K562 (cell line): Measurements from ENCODE around the gene SOX6. TPM values are rescaled to one million over a fixed set of nuclear protein-coding genes. Genes with fewer than 3 reads are reported as not detected.

ENCODE experiments used
- ATF1 ChIP-seq, 2 experiments: fragments of 450-650 bp in 1 of 2; IDR thresholded peaks; 2 replicates each; pipeline ENCODE4 v1.6.1; 2016; ENCODE audit warnings: missing compliant biosample characterization in 1 of 2, missing genetic modification characterization in 1 of 2
- BRD4 ChIP-seq: fragments of 200-600 bp; sonication (generic); IDR thresholded peaks from 2 replicates; pipeline ENCODE4 v1.6.1; 2017; ENCODE audit warnings: inconsistent platforms
- CBFA2T3 ChIP-seq: fragments of 450-650 bp; IDR thresholded peaks from 2 replicates; pipeline ENCODE4 v1.6.1; 2017
- CBX3 ChIP-seq, 2 experiments: IDR thresholded peaks; 1 replicate in 1 of 2; 2 replicates in 1 of 2; pipeline ENCODE4 v1.6.1; 2012; ENCODE audit warnings: inconsistent platforms in 2 of 2, low read length in 2 of 2, borderline replicate concordance in 1 of 2, control low read depth in 1 of 2
- CCAR2 ChIP-seq: fragments of 200-400 bp; formaldehyde crosslinking; IDR thresholded peaks from 2 replicates; pipeline ENCODE4 v1.6.1; 2017; ENCODE audit warnings: mild to moderate bottlenecking, low read depth, low read length
- EP300 ChIP-seq: IDR thresholded peaks from 2 replicates; pipeline ENCODE4 v1.6.1; 2012; ENCODE audit warnings: low read length, improper control_type of control experiment
- FOXJ2 ChIP-seq: fragments of 200-800 bp; sonication (Bioruptor generic); IDR thresholded peaks from 2 replicates; pipeline ENCODE4 v1.6.1; 2016; ENCODE audit warnings: missing genetic modification characterization, missing compliant biosample characterization
- FOXK2 ChIP-seq, 2 experiments: fragments of 450-650 bp; IDR thresholded peaks in 1 of 2; conservative IDR thresholded peaks in 1 of 2; 2 replicates each; pipeline ENCODE4 v1.6.1; 2016; ENCODE audit warnings: low read depth in 2 of 2, mild to moderate bottlenecking in 1 of 2
- MAFK ChIP-seq: IDR thresholded peaks from 2 replicates; pipeline ENCODE4 v1.6.1; 2011; ENCODE audit warnings: low read length, improper control_type of control experiment
- MAZ ChIP-seq, 2 experiments: fragments of 450-650 bp in 1 of 2; sonication (generic) in 1 of 2; formaldehyde crosslinking; IDR thresholded peaks in 1 of 2; conservative IDR thresholded peaks in 1 of 2; 2 replicates each; pipeline versions ENCODE4 v1.4.0 to v1.5.0; 2020; ENCODE audit warnings: mild to moderate bottlenecking in 1 of 2, missing genetic modification reagents in 1 of 2
- NR1H2 ChIP-seq: sonication (generic); formaldehyde crosslinking; IDR thresholded peaks from 2 replicates; pipeline ENCODE4 v1.4.0; 2020; ENCODE audit warnings: mild to moderate bottlenecking, missing genetic modification reagents
- PML ChIP-seq: IDR thresholded peaks from 2 replicates; pipeline ENCODE4 v1.6.1; 2012; ENCODE audit warnings: low read length, inconsistent platforms
- POLR2B ChIP-seq: fragments of 450-650 bp; IDR thresholded peaks from 2 replicates; pipeline ENCODE4 v1.6.1; 2018; ENCODE audit warnings: low read depth; ENCODE audit not compliant: partially characterized antibody
- POLR2G ChIP-seq: fragments of 200-400 bp; formaldehyde crosslinking; IDR thresholded peaks from 2 replicates; pipeline ENCODE4 v1.6.1; 2017; ENCODE audit warnings: low read depth, mild to moderate bottlenecking, antibody characterized with exemption, low read length, moderate library complexity
- RUNX1 ChIP-seq: sonication (generic); IDR thresholded peaks from 2 replicates; pipeline ENCODE4 v1.6.1; 2016; ENCODE audit warnings: antibody characterized with exemption, low read depth
- SIX5 ChIP-seq, 2 experiments: IDR thresholded peaks; 2 replicates each; pipeline ENCODE4 v1.6.1; 2011; ENCODE audit warnings: low read length in 2 of 2, borderline replicate concordance in 1 of 2, low read depth in 1 of 2, mild to moderate bottlenecking in 1 of 2, moderate library complexity in 1 of 2; ENCODE audit not compliant: insufficient read depth in 1 of 2
- SMAD4 ChIP-seq: fragments of 250-450 bp; sonication (Bioruptor Pico); conservative IDR thresholded peaks from 2 replicates; pipeline ENCODE4 v1.8.0; 2021; ENCODE audit warnings: inconsistent platforms, mild to moderate bottlenecking, moderate library complexity
- SUPT5H ChIP-seq: fragments of 450-650 bp; IDR thresholded peaks from 2 replicates; pipeline ENCODE4 v1.6.1; 2016
- TBL1XR1 ChIP-seq, 2 experiments: IDR thresholded peaks; 2 replicates each; pipeline ENCODE4 v1.6.1; 2012; ENCODE audit warnings: improper control_type of control experiment in 2 of 2, low read length in 2 of 2, mild to moderate bottlenecking in 1 of 2
- TOE1 ChIP-seq, 2 experiments: fragments of 450-650 bp in 1 of 2; sonication (generic) in 1 of 2; formaldehyde crosslinking in 1 of 2; IDR thresholded peaks; 2 replicates each; pipeline versions ENCODE4 v1.7.1 to v1.8.0; 2016 to 2022; ENCODE audit warnings: borderline replicate concordance in 2 of 2, mild to moderate bottlenecking in 2 of 2, antibody characterized with exemption in 1 of 2, inconsistent platforms in 1 of 2, low read depth in 1 of 2, missing genetic modification reagents in 1 of 2, moderate library complexity in 1 of 2
- ZNF780A ChIP-seq: fragments of 250-450 bp; sonication (Bioruptor Pico); IDR thresholded peaks from 2 replicates; pipeline ENCODE4 v1.5.0; 2021; ENCODE audit warnings: mild to moderate bottlenecking
- polyA plus RNA-seq, 8 experiments: library from polyadenylated mRNA; depleted of rRNA in 4 of 8; stranded (reverse) in 5 of 8; unstranded in 3 of 8; fragments of >200 nt; fragmentation: Nextera tagmentation in 2 of 8; fragmentation: Illumina TruSeq in 1 of 8; extraction: Ambion mirVana in 2 of 8; extraction: Trizol in 1 of 8; gene quantifications; 2 replicates each; pipeline versions ENCODE4 v1.2.1 to v1.2.3, GENCODE V29; 2011 to 2014; ENCODE audit warnings: inconsistent platforms in 1 of 8, missing spikeins in 1 of 8
- total RNA-seq, 7 experiments: library from RNA; depleted of rRNA in 6 of 7; stranded (reverse); fragments of >200 nt in 6 of 7; fragmentation: Illumina TruSeq in 2 of 7; extraction: Trizol in 2 of 7; gene quantifications; 2 replicates each; pipeline versions ENCODE4 v1.2.1 to v1.2.3, GENCODE V29; 2011 to 2021; ENCODE audit warnings: low replicate concordance in 1 of 7
- TF ChIP-seq, protein P1 (sequence below): fragments of 450-650 bp; IDR thresholded peaks from 2 replicates; pipeline ENCODE4 v1.6.1; 2017; ENCODE audit warnings: antibody characterized with exemption, mild to moderate bottlenecking
- TF ChIP-seq, protein P2 (sequence below), 2 experiments: fragments of 200-800 bp in 1 of 2; sonication (Bioruptor generic) in 1 of 2; sonication (generic) in 1 of 2; formaldehyde crosslinking in 1 of 2; IDR thresholded peaks in 1 of 2; conservative IDR thresholded peaks in 1 of 2; 2 replicates each; pipeline versions ENCODE4 v1.5.0 to v1.6.1; 2016 to 2020; ENCODE audit warnings: missing compliant biosample characterization in 1 of 2, missing genetic modification characterization in 1 of 2, missing genetic modification reagents in 1 of 2

The SOX6 gene
- total and polyA plus RNA-seq, 9 of the 15 experiments (the other 6 are each of a cell fraction or from before 2014, with no cell fraction given) = 0.89 to 8.7 (median 5.7) TPM

DNA sequence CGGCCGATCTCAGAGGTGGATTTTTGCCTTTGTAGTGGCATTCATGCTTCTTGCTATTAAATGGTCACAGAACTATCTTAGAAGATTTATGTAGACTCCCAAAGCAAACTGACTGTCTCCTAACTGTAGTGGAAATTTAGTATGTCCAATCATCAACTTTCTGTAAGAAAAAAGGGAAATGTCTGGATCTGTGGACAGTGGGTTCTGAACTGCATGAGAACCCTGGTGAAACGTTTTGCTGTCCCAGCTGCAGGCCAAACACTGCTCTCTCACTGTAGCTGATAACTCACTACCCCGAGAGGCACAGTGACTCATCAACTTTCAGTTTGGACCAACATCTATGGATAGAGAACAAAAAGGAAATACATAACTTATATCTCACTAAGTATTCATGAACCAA lies 387.1 kb downstream of the SOX6 start (continued):
- TF ChIP-seq MAZ (CRISPR knock-in tag; conservative IDR thresholded peaks at IDR 0.05 in 1 of 2, IDR thresholded peaks at IDR 0.05 in 1 of 2) = 0 out of 4 replicates have a peak, but pooled peaks of 1 of the 2 experiments have one; percentile 16
- TF ChIP-seq PML = no peak
- peak in 1 of 2 experiments; percentile 41; a peak in 1 of 4 replicates for TF ChIP-seq FOXK2 (conservative IDR thresholded peaks at IDR 0.05 in 1 of 2, IDR thresholded peaks at IDR 0.05 in 1 of 2; ENCODE audit: low read depth in 2 of 2)
- TF ChIP-seq SIX5 (IDR thresholded peaks at IDR 0.05; ENCODE audit: borderline replicate concordance in 1 of 2, insufficient read depth in 1 of 2, low read depth in 1 of 2, low read length in 2 of 2) = no peak
- peak; percentile 68 for TF ChIP-seq POLR2B
- TF ChIP-seq MAFK = peak; percentile 93
- TF ChIP-seq SMAD4 (CRISPR knock-in tag) = peak; percentile 9
- peak in 1 of 2 experiments; percentile 64; a peak in 1 of 3 replicates for TF ChIP-seq CBX3 (IDR thresholded peaks at IDR 0.05; ENCODE audit: borderline replicate concordance in 1 of 2, low read length in 2 of 2)
- peak; percentile 68 for TF ChIP-seq SUPT5H
- TF ChIP-seq BRD4 = peak; percentile 55; the same call in 1 of the 2 replicates
- TF ChIP-seq NR1H2 (CRISPR knock-in tag) = no peak
- TF ChIP-seq, protein P1, sequence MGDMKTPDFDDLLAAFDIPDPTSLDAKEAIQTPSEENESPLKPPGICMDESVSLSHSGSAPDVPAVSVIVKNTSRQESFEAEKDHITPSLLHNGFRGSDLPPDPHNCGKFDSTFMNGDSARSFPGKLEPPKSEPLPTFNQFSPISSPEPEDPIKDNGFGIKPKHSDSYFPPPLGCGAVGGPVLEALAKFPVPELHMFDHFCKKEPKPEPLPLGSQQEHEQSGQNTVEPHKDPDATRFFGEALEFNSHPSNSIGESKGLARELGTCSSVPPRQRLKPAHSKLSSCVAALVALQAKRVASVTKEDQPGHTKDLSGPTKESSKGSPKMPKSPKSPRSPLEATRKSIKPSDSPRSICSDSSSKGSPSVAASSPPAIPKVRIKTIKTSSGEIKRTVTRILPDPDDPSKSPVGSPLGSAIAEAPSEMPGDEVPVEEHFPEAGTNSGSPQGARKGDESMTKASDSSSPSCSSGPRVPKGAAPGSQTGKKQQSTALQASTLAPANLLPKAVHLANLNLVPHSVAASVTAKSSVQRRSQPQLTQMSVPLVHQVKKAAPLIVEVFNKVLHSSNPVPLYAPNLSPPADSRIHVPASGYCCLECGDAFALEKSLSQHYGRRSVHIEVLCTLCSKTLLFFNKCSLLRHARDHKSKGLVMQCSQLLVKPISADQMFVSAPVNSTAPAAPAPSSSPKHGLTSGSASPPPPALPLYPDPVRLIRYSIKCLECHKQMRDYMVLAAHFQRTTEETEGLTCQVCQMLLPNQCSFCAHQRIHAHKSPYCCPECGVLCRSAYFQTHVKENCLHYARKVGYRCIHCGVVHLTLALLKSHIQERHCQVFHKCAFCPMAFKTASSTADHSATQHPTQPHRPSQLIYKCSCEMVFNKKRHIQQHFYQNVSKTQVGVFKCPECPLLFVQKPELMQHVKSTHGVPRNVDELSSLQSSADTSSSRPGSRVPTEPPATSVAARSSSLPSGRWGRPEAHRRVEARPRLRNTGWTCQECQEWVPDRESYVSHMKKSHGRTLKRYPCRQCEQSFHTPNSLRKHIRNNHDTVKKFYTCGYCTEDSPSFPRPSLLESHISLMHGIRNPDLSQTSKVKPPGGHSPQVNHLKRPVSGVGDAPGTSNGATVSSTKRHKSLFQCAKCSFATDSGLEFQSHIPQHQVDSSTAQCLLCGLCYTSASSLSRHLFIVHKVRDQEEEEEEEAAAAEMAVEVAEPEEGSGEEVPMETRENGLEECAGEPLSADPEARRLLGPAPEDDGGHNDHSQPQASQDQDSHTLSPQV = peak; percentile 87; the same call in 1 of the 2 replicates
- TF ChIP-seq CBFA2T3 = peak; percentile 48; the same call in 1 of the 2 replicates
- TF ChIP-seq TBL1XR1 (IDR thresholded peaks at IDR 0.05; ENCODE audit: low read length in 2 of 2) = 0 out of 4 replicates have a peak, but pooled peaks of 1 of the 2 experiments have one; percentile 7
- TF ChIP-seq EP300 = peak; percentile 61; the same call in 1 of the 2 replicates
- 0 out of 2 replicates have a peak, but pooled peaks have one; percentile 15 for TF ChIP-seq TOE1 (IDR thresholded peaks at IDR 0.05; ENCODE audit: borderline replicate concordance)
- TF ChIP-seq TOE1 (CRISPR knock-in tag; IDR thresholded peaks at IDR 0.05; ENCODE audit: borderline replicate concordance, low read depth) = no peak
- no peak for TF ChIP-seq RUNX1
- TF ChIP-seq ATF1 (CRISPR knock-in tag; IDR thresholded peaks at IDR 0.05) = no peak
- TF ChIP-seq ATF1 (tag; IDR thresholded peaks at IDR 0.05) = peak; percentile 37
- TF ChIP-seq, protein P2, sequence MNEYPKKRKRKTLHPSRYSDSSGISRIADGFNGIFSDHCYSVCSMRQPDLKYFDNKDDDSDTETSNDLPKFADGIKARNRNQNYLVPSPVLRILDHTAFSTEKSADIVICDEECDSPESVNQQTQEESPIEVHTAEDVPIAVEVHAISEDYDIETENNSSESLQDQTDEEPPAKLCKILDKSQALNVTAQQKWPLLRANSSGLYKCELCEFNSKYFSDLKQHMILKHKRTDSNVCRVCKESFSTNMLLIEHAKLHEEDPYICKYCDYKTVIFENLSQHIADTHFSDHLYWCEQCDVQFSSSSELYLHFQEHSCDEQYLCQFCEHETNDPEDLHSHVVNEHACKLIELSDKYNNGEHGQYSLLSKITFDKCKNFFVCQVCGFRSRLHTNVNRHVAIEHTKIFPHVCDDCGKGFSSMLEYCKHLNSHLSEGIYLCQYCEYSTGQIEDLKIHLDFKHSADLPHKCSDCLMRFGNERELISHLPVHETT (CRISPR knock-in tag; conservative IDR thresholded peaks at IDR 0.05 in 1 of 2, IDR thresholded peaks at IDR 0.05 in 1 of 2) = 0 out of 4 replicates have a peak, but pooled peaks of 1 of the 2 experiments have one; percentile 30
- 0 out of 2 replicates have a peak, but pooled peaks have one; percentile 28 for TF ChIP-seq POLR2G
- TF ChIP-seq FOXJ2 = peak; percentile 75; the same call in 1 of the 2 replicates
- TF ChIP-seq CCAR2 = no peak
- TF ChIP-seq ZNF780A (CRISPR knock-in tag) = no peak
